ENCODE data around the gene TAOK3. TPM values are rescaled to one million over a fixed set of nuclear protein-coding genes. Genes with fewer than 3 reads are reported as not detected.

Gene TAOK3
- total RNA-seq, 1 donor from 2014 or later, result 39.3 TPM

DNA sequence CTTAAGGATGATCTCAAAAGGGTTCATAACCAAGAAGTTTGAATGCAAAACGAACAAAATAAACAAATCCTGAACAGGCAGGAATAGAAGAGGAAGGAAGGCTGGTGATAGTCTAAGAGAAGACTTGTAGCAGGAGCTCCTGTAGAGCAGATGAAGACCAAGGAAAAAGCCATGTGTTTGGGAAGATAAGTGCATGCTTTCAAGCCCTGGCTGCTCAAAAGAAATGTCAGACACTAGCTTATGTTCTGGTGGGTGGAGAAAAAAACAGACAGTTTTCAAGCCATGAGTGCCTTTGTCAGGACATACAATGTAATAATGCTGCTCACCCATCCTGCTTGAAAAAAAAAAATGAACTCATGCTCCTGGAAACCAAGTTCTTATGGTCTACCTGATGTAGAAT is 27.4 kb downstream of the TAOK3 start:
- no peak overlapping the region for H3K27ac ChIP-seq
- no peak overlapping the region for H3K4me3 ChIP-seq
- intact Hi-C loops (cut with DNase I), result no loop called here
- TF ChIP-seq, protein P1, sequence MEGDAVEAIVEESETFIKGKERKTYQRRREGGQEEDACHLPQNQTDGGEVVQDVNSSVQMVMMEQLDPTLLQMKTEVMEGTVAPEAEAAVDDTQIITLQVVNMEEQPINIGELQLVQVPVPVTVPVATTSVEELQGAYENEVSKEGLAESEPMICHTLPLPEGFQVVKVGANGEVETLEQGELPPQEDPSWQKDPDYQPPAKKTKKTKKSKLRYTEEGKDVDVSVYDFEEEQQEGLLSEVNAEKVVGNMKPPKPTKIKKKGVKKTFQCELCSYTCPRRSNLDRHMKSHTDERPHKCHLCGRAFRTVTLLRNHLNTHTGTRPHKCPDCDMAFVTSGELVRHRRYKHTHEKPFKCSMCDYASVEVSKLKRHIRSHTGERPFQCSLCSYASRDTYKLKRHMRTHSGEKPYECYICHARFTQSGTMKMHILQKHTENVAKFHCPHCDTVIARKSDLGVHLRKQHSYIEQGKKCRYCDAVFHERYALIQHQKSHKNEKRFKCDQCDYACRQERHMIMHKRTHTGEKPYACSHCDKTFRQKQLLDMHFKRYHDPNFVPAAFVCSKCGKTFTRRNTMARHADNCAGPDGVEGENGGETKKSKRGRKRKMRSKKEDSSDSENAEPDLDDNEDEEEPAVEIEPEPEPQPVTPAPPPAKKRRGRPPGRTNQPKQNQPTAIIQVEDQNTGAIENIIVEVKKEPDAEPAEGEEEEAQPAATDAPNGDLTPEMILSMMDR (IDR thresholded peaks at IDR 0.05), result no peak
- no peak for DNase-seq (ENCODE audit: low spot score in 2 of 2)
- H3K4me1 ChIP-seq, result no peaks in the 10 kb centered on the region
- H3K9me3 ChIP-seq, result no peaks in the 10 kb centered on the region
- H3K27me3 ChIP-seq, result no peaks in the 10 kb centered on the region
- H3K36me3 ChIP-seq, result no peaks in the 10 kb centered on the region

- intact Hi-C loops (cut with DNase I), result no loop called here
- Histone ChIP-seq H3K27me3 (no peaks in the 10 kb centered on the region), H3K36me3 (no peaks in the 10 kb centered on the region), H3K27ac (no peak overlapping the region), H3K4me1 (no peaks in the 10 kb centered on the region), H3K4me3 (no peak overlapping the region), H3K9me3 (no peaks in the 10 kb centered on the region)
- TF ChIP-seq, protein P1 (IDR thresholded peaks at IDR 0.05), result no peak
- DNase-seq (ENCODE audit: low spot score in 2 of 2), result no peak
These were observed 27.9 kb downstream of the TAOK3 start for GRCh38 chr12:118344829-118345228.

- intact Hi-C loops (cut with DNase I), result no loop called here
- Histone ChIP-seq H3K9me3 (no peaks in the 10 kb centered on the region), H3K27ac (no peak overlapping the region), H3K27me3 (no peaks in the 10 kb centered on the region), H3K4me1 (no peaks in the 10 kb centered on the region), H3K4me3 (no peak overlapping the region), H3K36me3 (no peaks in the 10 kb centered on the region)
- no peak for DNase-seq (ENCODE audit: low spot score in 2 of 2)
- TF ChIP-seq, protein P1 (IDR thresholded peaks at IDR 0.05), result no peak
These were observed 30.6 kb downstream of the TAOK3 start for GRCh38 chr12:118342090-118342489.

- no peak overlapping the region for H3K27ac ChIP-seq
- TF ChIP-seq, protein P1 (IDR thresholded peaks at IDR 0.05), result no peak
These were observed 35.4 kb downstream of the TAOK3 start for GRCh38 chr12:118337194-118337838.

GRCh38 chr12:118336123-118336522 is 36.6 kb downstream of the TAOK3 start:
- intact Hi-C loops (cut with DNase I), result no loop called here
- no peak overlapping the region for H3K4me3 ChIP-seq
- no peak overlapping the region for H3K27ac ChIP-seq
- DNase-seq (ENCODE audit: low spot score in 2 of 2), result no peak
- peaks cover 0 to 2% of the 10 kb centered on the region in 2 donors for H3K4me1 ChIP-seq
- H3K27me3 ChIP-seq, result no peaks in the 10 kb centered on the region
- no peaks in the 10 kb centered on the region for H3K36me3 ChIP-seq
- TF ChIP-seq, protein P1 (IDR thresholded peaks at IDR 0.05), result no peak
- H3K9me3 ChIP-seq, result no peaks in the 10 kb centered on the region

More at GRCh38 chr12:118337194-118337838, 35.4 kb downstream of the TAOK3 start:
- no peak for DNase-seq (ENCODE audit: low spot score in 2 of 2)
- no peak overlapping the region for H3K4me3 ChIP-seq
- intact Hi-C loops (cut with DNase I), result no loop called here
- no peaks in the 10 kb centered on the region for H3K4me1 ChIP-seq
- H3K9me3 ChIP-seq, result no peaks in the 10 kb centered on the region
- H3K27me3 ChIP-seq, result no peaks in the 10 kb centered on the region
- no peaks in the 10 kb centered on the region for H3K36me3 ChIP-seq

Data from ascending aorta (tissue), 2 donors.